NCI-H2107 treated with DMSO at 0.1 percent for 48 hours (cell line): ENCODE measurements around the gene EDC3.
"Not testable (repeated sequence)": the region's sequence is repeated elsewhere in the genome, so short reads cannot be mapped to it uniquely, and the experiment has no call there.

Experiments
- DNase-seq: peaks from one replicate; lab custom pipeline; 2025; ENCODE audit not compliant: unreplicated experiment; lab: John Stamatoyannopoulos, UW

Gene EDC3

DNA sequence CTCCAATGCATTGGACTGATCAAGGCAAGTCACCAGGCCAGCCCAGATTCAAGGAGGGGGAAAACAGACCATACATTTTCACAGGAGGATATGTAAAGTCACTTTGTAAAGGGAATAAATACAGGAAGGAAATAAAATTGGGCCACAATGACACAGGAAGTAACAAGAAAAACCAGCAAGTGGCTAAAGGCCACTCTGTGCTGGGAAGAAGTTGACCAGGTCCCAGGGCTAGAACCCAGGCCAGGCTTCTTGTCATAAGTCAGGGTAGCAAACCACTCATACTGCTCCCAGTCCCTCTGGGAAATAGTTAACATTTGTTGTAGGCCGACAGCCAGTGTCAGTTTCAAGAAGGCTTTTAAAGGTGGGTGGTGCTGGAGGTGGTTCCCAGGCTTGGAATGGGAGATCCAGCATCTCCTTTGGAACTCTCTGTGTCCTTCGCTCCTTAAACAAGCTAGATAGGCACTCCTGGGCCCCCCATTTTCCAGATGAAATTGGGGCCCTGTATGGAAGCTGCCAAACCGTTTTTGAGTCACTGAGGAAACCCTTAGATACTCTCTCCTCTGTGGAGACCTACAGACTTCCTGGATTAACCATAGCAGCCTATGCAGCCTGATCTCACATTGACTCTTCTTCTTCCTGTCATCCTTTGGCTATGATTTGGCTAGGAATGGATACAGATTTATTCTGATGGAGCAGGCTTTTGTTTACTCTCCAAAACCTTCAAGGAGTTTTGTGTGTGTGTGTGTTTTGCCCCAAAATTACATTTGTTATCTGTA is 14.7 kb upstream of the EDC3 start:
- DNase-seq, result no peak

DNA sequence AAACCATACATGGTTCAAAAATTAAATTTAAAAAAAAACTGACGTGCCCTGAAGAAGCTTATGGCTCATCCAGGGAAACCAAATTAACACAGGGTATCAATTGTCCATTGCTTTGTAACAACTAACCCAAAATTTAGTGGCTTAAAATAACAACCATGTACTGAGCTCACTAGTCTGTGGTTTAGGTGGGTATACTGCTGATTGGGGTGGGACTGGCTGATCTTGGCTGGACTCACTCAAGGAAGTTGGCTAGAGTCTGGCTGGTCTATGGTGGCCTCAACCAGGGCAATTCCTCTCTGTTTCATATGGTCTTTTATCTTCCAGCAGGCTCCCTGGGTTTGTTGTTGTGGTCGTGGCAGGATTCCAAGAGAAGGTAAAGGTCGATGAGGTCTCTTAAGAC is 14.1 kb upstream of the EDC3 start:
- DNase-seq, result no peak

DNA sequence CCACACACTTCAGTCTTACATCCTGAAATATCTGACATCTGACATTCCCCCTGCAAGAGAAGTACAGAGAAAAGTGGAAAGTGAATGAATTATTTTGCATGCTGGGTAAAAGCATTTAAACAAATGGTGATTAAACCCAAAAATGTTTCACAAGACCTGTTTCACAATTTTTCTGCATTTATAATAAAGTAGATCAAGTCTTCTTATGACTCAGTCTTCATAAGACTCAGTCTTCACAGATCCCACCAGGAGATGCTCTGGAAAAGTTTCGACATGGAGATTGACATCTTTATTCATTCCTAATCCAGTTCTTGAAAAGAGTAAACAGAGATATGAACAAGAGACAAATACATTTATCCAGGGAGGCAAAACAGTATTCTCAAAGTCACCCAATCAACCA is 13.2 kb upstream of the EDC3 start:
- no peak for DNase-seq

DNA sequence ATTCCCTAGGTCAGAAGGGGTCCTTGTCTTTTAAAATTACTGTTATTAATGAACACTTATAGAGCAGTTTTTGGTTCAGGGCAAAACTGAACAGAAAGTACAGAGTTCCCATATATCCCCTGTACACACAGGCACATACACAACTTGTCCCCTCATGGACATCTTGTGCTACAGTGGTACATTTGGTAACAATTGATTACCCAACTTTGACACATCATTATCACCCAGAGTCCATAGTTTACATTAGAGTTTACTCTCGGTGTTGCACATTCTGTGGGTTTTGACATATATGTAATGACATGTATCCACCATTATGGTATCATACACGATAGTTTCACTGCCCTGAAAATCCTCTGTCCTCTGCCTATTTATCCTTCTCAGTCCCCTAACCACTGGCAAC is 984 bp upstream of the EDC3 start:
- DNase-seq, result no peak

DNA sequence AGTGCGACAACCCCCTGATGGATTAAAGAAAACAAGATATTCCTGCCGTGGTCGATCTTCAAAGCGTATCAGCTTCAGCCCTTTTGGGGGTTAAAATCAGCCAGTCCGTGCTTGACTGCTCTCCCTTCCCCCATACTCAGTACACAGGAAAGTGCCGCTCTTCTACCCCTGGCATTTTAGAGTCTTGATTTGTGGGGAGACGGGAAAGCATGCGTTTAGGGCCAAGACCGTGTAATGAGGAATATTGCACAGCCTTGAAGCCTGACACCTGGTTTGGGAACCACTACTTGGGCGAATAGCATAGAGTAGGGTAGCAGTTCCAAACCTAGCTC is 540 bp upstream of the EDC3 start:
- DNase-seq, result no peak

DNA sequence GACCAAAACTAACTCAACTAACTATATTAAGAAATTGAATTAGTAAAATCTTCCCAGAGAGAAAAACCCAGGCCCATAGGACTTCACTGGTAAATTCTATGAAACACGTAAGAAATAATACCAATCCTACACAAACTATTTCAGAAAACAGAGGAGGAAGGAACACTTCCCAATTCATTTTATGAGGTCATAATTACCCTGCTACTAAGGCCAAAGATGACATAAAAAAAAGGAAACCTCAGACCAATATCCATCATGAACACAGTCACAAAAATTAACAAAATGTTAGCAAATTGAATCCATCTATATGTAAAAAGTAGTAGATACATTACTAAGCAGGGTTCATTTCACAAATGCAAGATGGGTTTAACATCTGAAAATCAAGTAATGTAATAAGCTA is 3.5 kb downstream of the EDC3 start:
- DNase-seq, result no peak

DNA sequence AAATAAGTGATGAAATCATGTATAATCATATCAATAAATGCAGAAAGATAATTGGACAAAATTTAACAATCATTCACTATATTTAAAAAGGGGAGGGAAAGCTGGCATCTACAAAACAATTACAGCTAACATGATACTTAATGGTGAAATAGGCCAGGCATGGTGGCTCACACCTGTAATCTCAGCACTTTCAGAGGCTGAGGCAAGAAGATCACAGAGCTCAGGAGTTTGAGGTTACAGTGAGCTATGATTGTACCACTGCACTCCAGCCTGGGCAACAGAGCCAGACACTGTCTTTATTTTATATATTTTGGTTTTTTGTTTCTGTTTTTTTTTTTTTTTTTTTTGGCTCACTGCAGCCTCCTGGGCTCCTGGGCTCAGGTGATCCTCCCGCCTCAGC is 12.1 kb downstream of the EDC3 start:
- no peak for DNase-seq

DNA sequence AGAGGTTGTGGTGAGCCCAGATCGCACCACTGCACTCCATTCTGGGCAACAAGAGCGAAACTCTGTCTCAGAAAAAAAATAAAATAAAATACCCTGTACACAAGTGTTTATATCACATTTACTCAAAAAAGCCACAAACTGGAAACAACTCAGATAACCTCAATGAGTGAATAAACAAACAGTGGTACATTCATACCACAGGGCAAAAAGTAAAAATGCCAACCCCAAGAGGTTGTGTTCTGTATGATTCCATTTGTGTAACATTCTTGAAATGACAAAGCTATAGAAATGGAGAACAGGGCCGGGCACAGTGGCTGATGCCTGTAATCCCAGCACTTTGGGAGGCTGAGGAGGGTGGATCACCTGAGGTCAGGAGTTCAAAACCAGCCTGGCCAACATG is 12.9 kb downstream of the EDC3 start:
- DNase-seq, result no peak

DNA sequence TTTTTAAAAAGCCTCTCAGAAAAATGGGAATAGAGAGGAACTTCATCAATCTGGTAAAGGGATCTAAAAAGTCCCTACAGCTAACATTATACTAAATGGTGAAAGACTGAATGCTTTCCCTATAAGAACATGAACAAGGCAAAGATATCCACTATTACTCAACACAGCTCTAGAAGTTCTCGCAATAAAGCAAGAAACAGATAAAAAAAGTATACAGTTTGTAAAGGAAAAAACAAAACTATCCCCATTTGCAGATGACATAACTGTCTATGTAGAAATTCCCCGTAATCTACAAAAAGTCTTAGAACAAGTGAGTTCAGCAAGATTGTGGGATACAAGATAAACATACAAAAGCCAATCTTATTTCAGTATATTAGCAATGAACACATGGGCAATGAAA is 15.4 kb downstream of the EDC3 start:
- DNase-seq, result no peak

DNA sequence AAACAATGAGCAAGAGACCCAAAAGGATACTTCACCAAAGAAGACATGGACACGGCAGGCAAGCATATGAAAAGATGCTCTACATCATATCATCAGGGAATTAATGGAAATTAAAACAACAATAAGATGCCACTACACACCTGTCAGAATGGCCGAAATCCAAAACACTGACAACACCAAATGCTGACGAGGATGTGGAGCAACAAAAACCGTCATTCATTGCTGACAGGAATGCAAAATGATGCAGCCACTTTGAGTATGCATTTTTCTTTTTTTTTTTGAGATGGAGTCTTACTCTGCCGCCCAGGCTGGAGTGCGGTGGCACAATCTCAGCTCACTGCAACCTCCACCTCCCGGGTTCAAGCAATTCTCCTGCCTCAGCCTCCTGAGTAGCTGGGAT is 19.0 kb downstream of the EDC3 start:
- no peak for DNase-seq

DNA sequence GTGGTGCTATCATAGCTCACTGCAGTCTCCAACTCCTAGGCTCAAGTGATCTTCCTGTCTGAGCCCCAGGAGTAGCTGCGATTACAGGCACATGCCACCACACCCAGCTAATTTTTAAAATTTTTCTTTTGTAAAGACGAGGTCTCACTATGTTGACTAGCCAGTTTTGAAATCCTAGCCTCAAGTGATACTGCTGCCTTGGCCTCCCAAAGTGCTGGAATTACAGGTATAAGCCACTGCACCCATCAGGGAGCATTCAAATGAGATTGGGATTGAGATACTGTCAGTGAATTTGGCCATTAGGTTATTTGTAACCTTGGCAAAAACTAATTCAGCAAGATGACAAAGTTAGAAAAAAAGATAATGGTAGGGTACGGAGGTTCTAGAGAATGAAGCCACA is 21.7 kb downstream of the EDC3 start:
- no peak for DNase-seq

DNA sequence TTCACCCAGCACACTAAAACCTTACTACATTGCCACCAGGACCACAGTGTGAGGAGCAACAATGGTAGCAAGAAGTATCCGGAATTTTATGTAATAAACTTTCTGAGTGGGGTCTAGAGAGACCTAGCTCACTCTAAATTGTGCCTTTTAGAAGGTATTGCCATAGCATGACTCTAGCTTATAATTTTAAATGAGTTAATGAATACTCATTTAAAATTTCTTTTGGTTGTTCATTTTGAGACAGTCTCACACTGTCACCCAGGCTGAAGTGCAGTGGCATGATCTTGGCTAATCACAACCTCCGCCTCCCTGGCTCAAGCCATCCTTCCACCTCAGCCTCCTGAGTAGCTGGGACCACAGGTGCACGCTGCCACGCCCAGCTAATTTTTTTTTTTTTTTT is 26.2 kb downstream of the EDC3 start:
- no peak for DNase-seq

DNA sequence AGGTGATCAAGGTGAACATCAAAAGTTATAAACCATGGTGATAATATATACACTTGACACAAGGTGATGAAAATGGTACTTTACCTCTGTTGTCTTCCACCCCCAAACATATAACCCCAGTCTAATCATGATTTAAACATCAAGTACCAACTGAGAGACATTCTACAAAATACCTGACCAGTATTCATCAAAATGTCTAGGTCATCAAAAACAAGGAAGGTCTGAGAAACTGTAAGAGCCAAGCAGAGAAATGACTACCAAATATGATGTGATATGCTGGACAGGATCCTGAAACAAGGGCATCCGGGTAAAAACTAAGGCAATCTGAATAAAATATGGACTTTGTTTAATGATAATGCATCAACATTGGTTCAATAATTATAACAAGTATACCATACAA is 27.8 kb downstream of the EDC3 start:
- no peak for DNase-seq

DNA sequence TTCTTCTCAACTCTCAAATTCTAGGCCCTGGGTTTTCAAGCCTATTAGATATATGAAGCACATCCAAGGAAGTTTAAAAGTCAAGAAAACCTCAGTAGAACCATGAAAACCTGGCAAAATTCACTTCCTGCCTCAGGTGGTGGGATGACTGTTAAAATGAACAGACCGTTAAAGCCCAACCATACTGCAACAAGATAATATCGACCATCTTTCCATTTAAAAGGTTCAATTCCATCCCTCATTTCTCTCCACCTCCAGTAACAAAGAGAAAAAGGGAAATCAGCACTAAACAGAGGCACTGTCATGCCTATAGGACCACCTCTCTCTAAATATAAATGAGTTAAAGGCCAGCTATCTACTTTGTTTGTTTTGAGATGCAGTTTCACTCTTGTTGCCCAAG is 31.2 kb downstream of the EDC3 start:
- DNase-seq, result no peak

DNA sequence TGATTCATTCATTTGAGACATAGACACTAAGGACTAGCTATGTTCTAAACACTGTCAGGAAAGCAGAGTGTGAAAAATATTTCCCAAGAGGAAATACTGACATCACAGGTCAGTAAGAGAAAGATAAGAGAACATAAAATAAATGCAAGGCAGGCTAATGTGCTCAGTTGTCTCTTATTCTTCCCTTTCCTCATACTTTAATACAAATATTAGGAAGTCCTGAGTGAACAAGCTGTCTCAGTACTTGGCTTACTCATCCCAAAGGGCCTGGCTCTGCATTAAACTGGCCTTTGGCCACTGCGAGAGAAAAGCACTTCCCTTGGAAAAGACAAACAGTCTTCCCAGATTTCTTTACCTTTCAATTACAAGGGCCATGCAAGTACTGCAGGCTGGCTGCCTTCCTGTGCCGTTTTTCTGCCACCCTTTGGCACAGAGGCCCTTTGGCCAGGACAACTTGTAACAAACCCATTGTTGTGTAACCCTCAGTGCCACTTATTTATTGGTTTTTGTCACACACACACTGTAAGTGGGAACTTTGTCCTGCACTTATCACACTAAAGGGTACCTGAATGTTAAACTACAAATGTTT is 31.7 kb downstream of the EDC3 start:
- no peak for DNase-seq

DNA sequence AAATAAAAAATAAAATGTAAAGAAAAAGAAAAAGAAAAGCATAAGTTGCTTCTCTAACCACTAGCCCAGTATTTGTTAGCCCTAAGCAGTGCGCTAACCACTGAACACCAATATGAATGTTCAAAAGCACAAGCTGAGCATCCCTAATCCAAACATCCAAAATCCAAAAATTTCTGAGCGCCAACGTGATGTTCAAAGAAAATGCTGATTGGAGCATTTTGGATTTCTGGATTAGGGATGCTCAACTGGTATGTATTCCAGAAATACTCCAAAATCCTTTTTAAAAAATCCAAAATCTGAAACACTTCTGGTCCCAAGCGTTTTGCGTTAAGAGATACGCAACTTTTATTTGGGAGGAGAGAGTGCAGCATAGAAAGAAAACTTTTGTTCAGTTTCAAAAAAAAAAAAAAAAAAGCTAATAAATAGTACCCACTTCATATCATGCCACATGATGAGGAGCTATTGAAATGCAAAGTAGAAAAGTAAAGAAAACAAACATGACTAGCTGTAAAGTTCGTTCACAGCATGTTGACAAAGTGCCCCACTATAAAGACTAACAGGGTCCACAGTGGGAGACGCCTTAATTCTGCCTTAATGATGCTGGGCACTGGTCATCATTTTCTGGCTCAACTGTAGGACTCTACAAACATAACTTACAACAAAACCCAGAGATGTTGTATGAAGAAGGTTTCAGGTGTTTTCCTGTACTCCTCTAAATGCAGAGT is 32.4 kb downstream of the EDC3 start:
- no peak for DNase-seq

DNA sequence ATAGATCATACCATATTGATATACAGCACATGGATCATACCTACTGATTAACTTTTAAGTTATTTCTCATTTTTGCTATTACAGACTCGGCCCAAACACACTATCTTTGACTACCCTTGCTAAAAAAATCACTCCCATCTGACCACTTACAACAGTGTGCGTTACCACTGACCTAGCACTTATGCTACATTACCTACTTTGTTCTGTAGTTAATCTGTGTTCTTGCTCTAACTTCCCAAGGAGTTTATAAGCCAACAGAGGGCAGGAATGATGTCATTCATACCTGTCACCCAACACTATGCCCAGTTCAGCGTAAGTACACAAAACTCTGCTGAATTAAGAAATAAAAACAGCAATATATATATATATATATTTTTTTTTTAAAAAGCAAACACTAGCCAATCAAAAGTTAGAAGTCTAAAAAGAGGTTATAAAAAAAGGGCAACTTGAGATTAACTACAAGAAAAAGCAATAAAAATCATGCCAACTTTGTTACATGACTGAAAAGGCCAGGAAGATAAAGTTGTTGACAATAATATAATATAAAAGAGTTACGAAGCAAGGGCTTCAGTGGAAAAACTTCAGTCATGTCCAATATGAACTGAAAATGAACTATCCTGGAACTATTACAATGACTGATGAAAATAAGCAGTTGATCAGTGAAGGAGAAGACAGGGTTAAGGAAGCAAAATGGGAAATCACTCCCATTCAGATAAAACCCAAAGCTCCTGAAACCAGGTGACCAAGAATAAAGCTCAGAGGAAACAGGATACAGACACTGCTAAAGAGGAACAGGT is 33.6 kb downstream of the EDC3 start:
- no peak for DNase-seq

DNA sequence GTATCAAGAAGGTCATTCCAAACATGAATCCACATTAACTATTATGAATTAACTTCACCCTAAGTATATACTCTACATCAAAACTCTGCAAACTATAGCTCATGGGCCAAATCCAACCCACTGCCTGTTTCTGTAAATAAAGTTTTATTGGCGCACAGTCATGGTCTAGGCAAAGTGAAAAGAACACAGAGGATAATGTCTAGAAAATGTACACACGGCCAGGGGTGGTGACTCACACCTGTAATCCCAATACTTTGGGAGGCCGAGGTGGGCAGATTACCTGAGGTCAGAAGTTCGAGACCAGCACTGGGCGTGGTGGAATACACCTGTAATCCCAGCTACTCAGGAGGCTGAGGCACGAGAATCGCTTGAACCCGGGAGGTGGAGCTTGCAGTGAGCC is 34.5 kb downstream of the EDC3 start:
- not testable (repeated sequence) for DNase-seq

DNA sequence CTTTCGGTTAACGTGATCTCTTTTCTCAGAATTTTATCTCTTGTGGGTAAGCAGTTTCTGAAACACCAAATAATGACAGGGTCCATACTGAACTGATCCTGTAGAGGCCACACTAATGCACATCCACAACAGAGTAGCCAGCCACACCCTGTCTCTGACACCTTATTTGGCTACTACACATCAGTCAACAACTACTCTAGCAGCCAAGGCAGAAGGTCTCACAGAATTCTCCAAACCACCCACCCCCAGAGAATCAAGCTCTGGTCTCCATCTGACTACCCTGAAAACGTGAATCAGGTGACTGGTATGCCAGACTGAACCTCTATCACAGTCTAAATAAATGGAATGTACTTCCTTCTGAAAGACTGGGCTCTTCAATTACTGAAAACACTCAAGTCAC is 38.0 kb downstream of the EDC3 start:
- DNase-seq, result no peak

DNA sequence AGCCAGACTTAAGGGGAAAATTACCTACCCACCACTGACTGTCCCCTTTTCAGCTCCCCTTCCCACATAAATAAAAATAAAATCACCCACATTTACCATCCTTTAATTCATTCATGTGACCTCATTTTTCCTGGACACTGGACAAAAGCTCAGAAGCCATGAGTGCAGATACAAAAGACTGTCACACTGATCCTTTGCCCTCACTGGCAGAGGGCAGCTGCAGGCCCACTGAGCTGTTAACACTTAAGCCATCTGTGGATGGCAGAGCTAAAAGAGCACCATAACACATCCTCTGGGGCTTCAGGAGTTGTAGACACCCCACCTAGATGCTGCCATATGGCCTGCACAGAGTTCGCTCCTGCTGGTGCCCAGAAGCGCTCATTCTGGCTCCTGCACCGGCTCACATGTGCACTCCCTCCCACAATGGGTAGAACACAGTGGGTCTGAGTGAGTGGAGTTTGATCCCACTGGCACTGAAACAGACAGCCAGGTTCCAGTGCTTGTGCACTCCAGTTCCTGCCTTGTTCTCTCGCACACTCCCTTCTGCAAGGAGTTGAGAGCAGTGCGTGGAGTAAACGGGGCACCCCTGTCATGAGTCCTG is 38.8 kb downstream of the EDC3 start:
- no peak for DNase-seq

DNA sequence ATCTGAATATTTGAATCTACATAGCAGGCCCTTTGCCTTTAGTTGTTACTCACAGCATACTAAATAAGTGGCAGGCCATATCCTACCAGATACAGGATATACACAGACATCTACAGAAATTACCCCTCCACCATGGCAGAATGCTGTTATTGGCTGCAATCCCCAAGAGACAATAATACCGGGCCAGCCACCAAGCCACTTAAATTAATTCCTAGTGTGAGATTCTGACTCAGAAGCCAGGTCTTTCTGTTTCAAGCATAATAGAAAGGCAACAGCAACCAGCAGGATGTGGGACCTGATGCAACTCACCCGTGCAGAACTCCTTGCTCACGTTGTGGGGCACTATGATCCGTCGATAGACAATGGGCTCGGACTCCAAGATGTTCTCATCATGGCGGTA is 40.4 kb downstream of the EDC3 start:
- peak; percentile 57 for DNase-seq
